ENCODE results near the gene LCE3D. TPM values are rescaled to one million over a fixed set of nuclear protein-coding genes. Genes with fewer than 3 reads are reported as not detected.
A peak's percentile ranks its signal among the peaks of the same experiment; 100 is the strongest.

The LCE3D gene
- not detected for total RNA-seq

GRCh38 chr1:152580433-152580832 lies at the start of gene LCE3D:
TSS of gene LCE3D (minus strand) at chr1:152580516. CDS start at chr1:152579936, 580 bp downstream.
- Histone ChIP-seq H3K36me3 (no peaks in the 10 kb centered on the region), H3K27me3 (no peaks in the 10 kb centered on the region), H3K27ac (no peak within 1 kb of the TSS), H3K4me1 (no peaks in the 10 kb centered on the region), H3K9me3 (no peaks in the 10 kb centered on the region), H3K4me3 (no peak within 1 kb of the TSS)
- 59 to 71% methylated on average over 4 of the region's 4 CpGs for WGBS, 2 donors
- DNase-seq (no peak), ATAC-seq (ENCODE audit: low FRiP score in 2 of 2) (no peak)
- TF ChIP-seq EP300 (IDR thresholded peaks at IDR 0.05): no peak

- ATAC-seq (ENCODE audit: low FRiP score in 2 of 2): no peak
- no peaks in the 10 kb centered on the region for H3K9me3 ChIP-seq
- peaks cover 0 to 6% (median 0%) of the 10 kb centered on the region in 4 donors for H3K4me1 ChIP-seq
- no peak overlapping the region for H3K27ac ChIP-seq
- 65 to 82% methylated on average over 1 of the region's 1 CpG for WGBS, 2 donors
- H3K27me3 ChIP-seq: no peaks in the 10 kb centered on the region
- no peak overlapping the region for H3K4me3 ChIP-seq
- no peaks in the 10 kb centered on the region for H3K36me3 ChIP-seq
- no peak for TF ChIP-seq EP300 (IDR thresholded peaks at IDR 0.05)
- TF ChIP-seq POLR2AphosphoS5 (IDR thresholded peaks at IDR 0.05): no peak
- TF ChIP-seq POLR2A (IDR thresholded peaks at IDR 0.05): no peak
- no peak for TF ChIP-seq CTCF (IDR thresholded peaks at IDR 0.05)
- no peak for DNase-seq
These were observed 46.4 kb upstream of the LCE3D start for GRCh38 chr1:152626744-152627143.

- H3K4me1 ChIP-seq: peaks cover 0 to 6% (median 0%) of the 10 kb centered on the region in 4 donors
- no peaks in the 10 kb centered on the region for H3K36me3 ChIP-seq
- H3K9me3 ChIP-seq: peaks cover 0 to 17% (median 13%) of the 10 kb centered on the region in 4 donors
- H3K27ac ChIP-seq: no peak overlapping the region
- no peak overlapping the region for H3K4me3 ChIP-seq
- ATAC-seq (ENCODE audit: low FRiP score in 2 of 2): peak; percentile 13 to 29
- no peak for TF ChIP-seq POLR2A (IDR thresholded peaks at IDR 0.05)
- TF ChIP-seq CTCF (IDR thresholded peaks at IDR 0.05): no peak
- no peak for TF ChIP-seq POLR2AphosphoS5 (IDR thresholded peaks at IDR 0.05)
- TF ChIP-seq EP300 (IDR thresholded peaks at IDR 0.05): no peak
- no peaks in the 10 kb centered on the region for H3K27me3 ChIP-seq
- 18 to 38% methylated on average over 15 to 29 of the region's 29 CpGs for WGBS, 2 donors
- DNase-seq: peak in 1 of 2 donors; percentile 62
These were observed 43.0 kb upstream of the LCE3D start for GRCh38 chr1:152623203-152623844.

- H3K27me3 ChIP-seq: no peaks in the 10 kb centered on the region
- H3K4me1 ChIP-seq: peaks cover 0 to 6% (median 0%) of the 10 kb centered on the region in 4 donors
- H3K4me3 ChIP-seq: no peak within 1 kb of the TSS
- DNase-seq (peak in 1 of 2 donors; percentile 48), ATAC-seq (ENCODE audit: low FRiP score in 2 of 2) (no peak)
- no peak for TF ChIP-seq CTCF (IDR thresholded peaks at IDR 0.05)
- no peak for TF ChIP-seq EP300 (IDR thresholded peaks at IDR 0.05)
- TF ChIP-seq POLR2AphosphoS5 (IDR thresholded peaks at IDR 0.05): no peak
- TF ChIP-seq POLR2A (IDR thresholded peaks at IDR 0.05): no peak
- no peaks in the 10 kb centered on the region for H3K36me3 ChIP-seq
- peaks cover 0 to 18% (median 13%) of the 10 kb centered on the region in 4 donors for H3K9me3 ChIP-seq
- WGBS, 2 donors: 36 to 37% methylated on average over 5 to 10 of the region's 10 CpGs
- H3K27ac ChIP-seq: no peak within 1 kb of the TSS
These were observed 42.5 kb upstream of the LCE3D start, which contains the start of gene LCE3A for GRCh38 chr1:152622803-152623202. TSS of gene LCE3A (minus strand) at chr1:152623103. CDS start at chr1:152623103, 0 bp downstream.

GRCh38 chr1:152621993-152622392 lies 41.7 kb upstream of the LCE3D start:
- peaks cover 0 to 6% (median 0%) of the 10 kb centered on the region in 4 donors for H3K4me1 ChIP-seq
- H3K27me3 ChIP-seq: no peaks in the 10 kb centered on the region
- H3K4me3 ChIP-seq: no peak overlapping the region
- no peak for ATAC-seq (ENCODE audit: low FRiP score in 2 of 2)
- peaks cover 0 to 21% (median 14%) of the 10 kb centered on the region in 4 donors for H3K9me3 ChIP-seq
- H3K27ac ChIP-seq: no peak overlapping the region
- no peaks in the 10 kb centered on the region for H3K36me3 ChIP-seq
- DNase-seq: no peak
- TF ChIP-seq POLR2A (IDR thresholded peaks at IDR 0.05): no peak
- no peak for TF ChIP-seq CTCF (IDR thresholded peaks at IDR 0.05)
- no peak for TF ChIP-seq EP300 (IDR thresholded peaks at IDR 0.05)
- TF ChIP-seq POLR2AphosphoS5 (IDR thresholded peaks at IDR 0.05): no peak
- 72 to 76% methylated on average over 3 of the region's 3 CpGs for WGBS, 2 donors
